NCI-H2081 treated with DMSO at 0.1 percent for 48 hours (cell line): ENCODE data around the gene FXYD5.
"Not testable (repeated sequence)": the region's sequence is repeated elsewhere in the genome, so short reads cannot be mapped to it uniquely, and the experiment has no call there.

Source experiments
- DNase-seq: peaks from one replicate; lab custom pipeline; 2025; lab: John Stamatoyannopoulos, UW

Gene FXYD5

GRCh38 chr19:35138305-35138892, 16.1 kb upstream of the FXYD5 start, which contains the start of gene FXYD1:
TSS of gene FXYD1 (plus strand) at chr19:35138824. CDS start at chr19:35140080, 1,256 bp downstream.
- DNase-seq, result no peak

- DNase-seq, result no peak
These were observed 14.2 kb upstream of the FXYD5 start for GRCh38 chr19:35140207-35140961.

GRCh38 chr19:35140962-35141836, 13.3 kb upstream of the FXYD5 start:
- DNase-seq, result no peak

- DNase-seq, result no peak
These were observed 12.5 kb upstream of the FXYD5 start for GRCh38 chr19:35141837-35142605.

- DNase-seq, result no peak
These were observed 11.8 kb upstream of the FXYD5 start for GRCh38 chr19:35142606-35143230.

- DNase-seq, result no peak
These were observed 11.3 kb upstream of the FXYD5 start, which contains the start of gene FXYD7 for GRCh38 chr19:35143231-35143715. TSS of gene FXYD7 (plus strand) at chr19:35143255. CDS start at chr19:35143334, 79 bp downstream.

GRCh38 chr19:35143818-35144217, 10.7 kb upstream of the FXYD5 start:
- DNase-seq, result no peak

GRCh38 chr19:35144259-35144599, 10.3 kb upstream of the FXYD5 start:
- DNase-seq, result no peak

- no peak for DNase-seq
These were observed 9.7 kb upstream of the FXYD5 start for GRCh38 chr19:35144600-35145436.

GRCh38 chr19:35146746-35147459, 7.6 kb upstream of the FXYD5 start:
- DNase-seq, result no peak

- DNase-seq, result no peak
These were observed 5.1 kb upstream of the FXYD5 start for GRCh38 chr19:35149463-35149862.

GRCh38 chr19:35150445-35150844, 4.1 kb upstream of the FXYD5 start:
- no peak for DNase-seq

GRCh38 chr19:35151273-35152065, 3.1 kb upstream of the FXYD5 start:
- DNase-seq, result no peak

- DNase-seq, result not testable (repeated sequence)
These were observed 1.4 kb upstream of the FXYD5 start for GRCh38 chr19:35153129-35153522.

- DNase-seq, result no peak
These were observed 622 bp upstream of the FXYD5 start for GRCh38 chr19:35153701-35154524.

- no peak for DNase-seq
These were observed 906 bp downstream of the FXYD5 start for GRCh38 chr19:35155441-35155840.

GRCh38 chr19:35155981-35156672, 1.6 kb downstream of the FXYD5 start:
- DNase-seq, result no peak
